ENCODE data around the gene NLRP12.
A peak's percentile ranks its signal among the peaks of the same experiment; 100 is the strongest.
"Not testable (repeated sequence)": the region's sequence is repeated elsewhere in the genome, so short reads cannot be mapped to it uniquely, and the experiment has no call there.

The NLRP12 gene

GRCh38 chr19:53780506-53780905 is 43.6 kb downstream of the NLRP12 start:
- H3K9ac ChIP-seq (ENCODE audit: low read length): peak overlapping the region; percentile 28

GRCh38 chr19:53775524-53775923 is 48.6 kb downstream of the NLRP12 start:
- Histone ChIP-seq H3K27me3 (ENCODE audit: control insufficient read depth, insufficient read depth, low read length) (no peaks in the 10 kb centered on the region), H3K4me3 (ENCODE audit: low read depth, low read length) (no peak overlapping the region), H3K4me1 (ENCODE audit: control insufficient read depth, insufficient read depth, low read length) (peaks cover 28% of the 10 kb centered on the region), H3K36me3 (ENCODE audit: control insufficient read depth, insufficient read depth, low read length) (no peaks in the 10 kb centered on the region), H3K27ac (ENCODE audit: low read depth, low read length) (no peak overlapping the region), H3K9ac (ENCODE audit: low read length) (no peak overlapping the region), H3K9me3 (ENCODE audit: control insufficient read depth, insufficient read depth, low read depth, low read length) (no peaks in the 10 kb centered on the region)

More at GRCh38 chr19:53780506-53780905, 43.6 kb downstream of the NLRP12 start:
- no peaks in the 10 kb centered on the region for H3K4me1 ChIP-seq (ENCODE audit: control insufficient read depth, insufficient read depth, low read length)
- peaks cover 20% of the 10 kb centered on the region for H3K9me3 ChIP-seq (ENCODE audit: control insufficient read depth, insufficient read depth, low read depth, low read length)
- no peaks in the 10 kb centered on the region for H3K27me3 ChIP-seq (ENCODE audit: control insufficient read depth, insufficient read depth, low read length)
- no peaks in the 10 kb centered on the region for H3K36me3 ChIP-seq (ENCODE audit: control insufficient read depth, insufficient read depth, low read length)
- no peak overlapping the region for H3K4me3 ChIP-seq (ENCODE audit: low read depth, low read length)
- no peak overlapping the region for H3K27ac ChIP-seq (ENCODE audit: low read depth, low read length)

GRCh38 chr19:53774491-53774890 is 49.6 kb downstream of the NLRP12 start:
- H3K27me3 ChIP-seq (ENCODE audit: control insufficient read depth, insufficient read depth, low read length); H3K9me3 ChIP-seq (ENCODE audit: control insufficient read depth, insufficient read depth, low read depth, low read length); H3K36me3 ChIP-seq (ENCODE audit: control insufficient read depth, insufficient read depth, low read length); H3K4me3 ChIP-seq (ENCODE audit: low read depth, low read length): not testable (repeated sequence)
- Histone ChIP-seq H3K4me1 (ENCODE audit: control insufficient read depth, insufficient read depth, low read length) (peaks cover 28% of the 10 kb centered on the region), H3K9ac (ENCODE audit: low read length) (peak overlapping the region; percentile 48), H3K27ac (ENCODE audit: low read depth, low read length) (peak overlapping the region; percentile 56; the same call in 1 of the 2 replicates)

GRCh38 chr19:53773999-53774398 is 50.1 kb downstream of the NLRP12 start:
- no peaks in the 10 kb centered on the region for H3K36me3 ChIP-seq (ENCODE audit: control insufficient read depth, insufficient read depth, low read length)
- H3K4me1 ChIP-seq (ENCODE audit: control insufficient read depth, insufficient read depth, low read length): peaks cover 28% of the 10 kb centered on the region
- peak overlapping the region; percentile 56; the same call in 1 of the 2 replicates for H3K27ac ChIP-seq (ENCODE audit: low read depth, low read length)

GRCh38 chr19:53772943-53773342 is 51.2 kb downstream of the NLRP12 start:
- H3K27me3 ChIP-seq (ENCODE audit: control insufficient read depth, insufficient read depth, low read length): no peaks in the 10 kb centered on the region

More at GRCh38 chr19:53773999-53774398, 50.1 kb downstream of the NLRP12 start:
- H3K9me3 ChIP-seq (ENCODE audit: control insufficient read depth, insufficient read depth, low read depth, low read length): no peaks in the 10 kb centered on the region
- no peak overlapping the region for H3K4me3 ChIP-seq (ENCODE audit: low read depth, low read length)
- no peaks in the 10 kb centered on the region for H3K27me3 ChIP-seq (ENCODE audit: control insufficient read depth, insufficient read depth, low read length)
- peak overlapping the region; percentile 48 for H3K9ac ChIP-seq (ENCODE audit: low read length)

GRCh38 chr19:53771144-53771543 is 53.0 kb downstream of the NLRP12 start:
- H3K4me1 ChIP-seq (ENCODE audit: control insufficient read depth, insufficient read depth, low read length): peaks cover 34% of the 10 kb centered on the region

More at GRCh38 chr19:53772943-53773342, 51.2 kb downstream of the NLRP12 start:
- no peaks in the 10 kb centered on the region for H3K9me3 ChIP-seq (ENCODE audit: control insufficient read depth, insufficient read depth, low read depth, low read length)
- H3K4me3 ChIP-seq (ENCODE audit: low read depth, low read length): no peak overlapping the region
- H3K9ac ChIP-seq (ENCODE audit: low read length): no peak overlapping the region
- no peak overlapping the region; the same call in 1 of the 2 replicates for H3K27ac ChIP-seq (ENCODE audit: low read depth, low read length)
- H3K36me3 ChIP-seq (ENCODE audit: control insufficient read depth, insufficient read depth, low read length): no peaks in the 10 kb centered on the region
- peaks cover 34% of the 10 kb centered on the region for H3K4me1 ChIP-seq (ENCODE audit: control insufficient read depth, insufficient read depth, low read length)

GRCh38 chr19:53769696-53770309 is 54.3 kb downstream of the NLRP12 start:
- peaks cover 34% of the 10 kb centered on the region for H3K4me1 ChIP-seq (ENCODE audit: control insufficient read depth, insufficient read depth, low read length)
- not testable (repeated sequence) for H3K9me3 ChIP-seq (ENCODE audit: control insufficient read depth, insufficient read depth, low read depth, low read length); H3K27ac ChIP-seq (ENCODE audit: low read depth, low read length); H3K27me3 ChIP-seq (ENCODE audit: control insufficient read depth, insufficient read depth, low read length); H3K4me3 ChIP-seq (ENCODE audit: low read depth, low read length); H3K9ac ChIP-seq (ENCODE audit: low read length); H3K36me3 ChIP-seq (ENCODE audit: control insufficient read depth, insufficient read depth, low read length)

More at GRCh38 chr19:53771144-53771543, 53.0 kb downstream of the NLRP12 start:
- Histone ChIP-seq H3K9me3 (ENCODE audit: control insufficient read depth, insufficient read depth, low read depth, low read length) (no peaks in the 10 kb centered on the region), H3K4me3 (ENCODE audit: low read depth, low read length) (no peak overlapping the region), H3K36me3 (ENCODE audit: control insufficient read depth, insufficient read depth, low read length) (no peaks in the 10 kb centered on the region), H3K27ac (ENCODE audit: low read depth, low read length) (peak overlapping the region; percentile 79), H3K27me3 (ENCODE audit: control insufficient read depth, insufficient read depth, low read length) (no peaks in the 10 kb centered on the region), H3K9ac (ENCODE audit: low read length) (peak overlapping the region; percentile 48)

- H3K4me3 ChIP-seq (ENCODE audit: low read depth, low read length): no peak overlapping the region
- peak overlapping the region; percentile 49; the same call in 1 of the 2 replicates for H3K27ac ChIP-seq (ENCODE audit: low read depth, low read length)
- H3K27me3 ChIP-seq (ENCODE audit: control insufficient read depth, insufficient read depth, low read length): no peaks in the 10 kb centered on the region
- peaks cover 26% of the 10 kb centered on the region for H3K4me1 ChIP-seq (ENCODE audit: control insufficient read depth, insufficient read depth, low read length)
- no peak overlapping the region for H3K9ac ChIP-seq (ENCODE audit: low read length)
- H3K36me3 ChIP-seq (ENCODE audit: control insufficient read depth, insufficient read depth, low read length): no peaks in the 10 kb centered on the region
- H3K9me3 ChIP-seq (ENCODE audit: control insufficient read depth, insufficient read depth, low read depth, low read length): no peaks in the 10 kb centered on the region
These were observed 55.7 kb downstream of the NLRP12 start for GRCh38 chr19:53768401-53768800.

- not testable (repeated sequence) for H3K4me3 ChIP-seq (ENCODE audit: low read depth, low read length); H3K9me3 ChIP-seq (ENCODE audit: control insufficient read depth, insufficient read depth, low read depth, low read length); H3K27me3 ChIP-seq (ENCODE audit: control insufficient read depth, insufficient read depth, low read length); H3K9ac ChIP-seq (ENCODE audit: low read length); H3K36me3 ChIP-seq (ENCODE audit: control insufficient read depth, insufficient read depth, low read length); H3K4me1 ChIP-seq (ENCODE audit: control insufficient read depth, insufficient read depth, low read length); H3K27ac ChIP-seq (ENCODE audit: low read depth, low read length)
These were observed 65.1 kb downstream of the NLRP12 start for GRCh38 chr19:53758991-53759390.

Data from HUES6 (cell line).